Activated T-cell treated with anti-CD3 and anti-CD28 coated beads for 1 hour (primary cell): ENCODE results near the gene TP53TG5.
A peak's percentile ranks its signal among the peaks of the same experiment; 100 is the strongest.

Source experiments
- DNase-seq: peaks from one replicate; pipeline ENCODE4 v3.0.0-alpha.2; 2020; ENCODE audit warnings: low read depth

Gene TP53TG5

GRCh38 chr20:45405571-45406259 lies 27.6 kb upstream of the TP53TG5 start:
- DNase-seq, result no peak

GRCh38 chr20:45404438-45404837 lies 26.3 kb upstream of the TP53TG5 start:
- no peak for DNase-seq

- no peak for DNase-seq
Observed at GRCh38 chr20:45402946-45403345, 24.8 kb upstream of the TP53TG5 start.

- no peak for DNase-seq
Observed at GRCh38 chr20:45400346-45401031, 22.4 kb upstream of the TP53TG5 start.

- no peak for DNase-seq
Observed at GRCh38 chr20:45399018-45399417, 20.9 kb upstream of the TP53TG5 start.

GRCh38 chr20:45395114-45395415 lies 16.9 kb upstream of the TP53TG5 start:
- no peak for DNase-seq

- no peak for DNase-seq
Observed at GRCh38 chr20:45394221-45395113, 16.3 kb upstream of the TP53TG5 start.

- no peak for DNase-seq
Observed at GRCh38 chr20:45392733-45393132, 14.6 kb upstream of the TP53TG5 start.

- DNase-seq, result no peak
Observed at GRCh38 chr20:45391559-45391958, 13.4 kb upstream of the TP53TG5 start.

- DNase-seq, result no peak
Observed at GRCh38 chr20:45390931-45391330, 12.8 kb upstream of the TP53TG5 start.

- no peak for DNase-seq
Observed at GRCh38 chr20:45387274-45387673, 9.1 kb upstream of the TP53TG5 start.

GRCh38 chr20:45377269-45377668 lies 856 bp downstream of the TP53TG5 start:
- DNase-seq, result no peak

GRCh38 chr20:45374966-45375365 lies 3.2 kb downstream of the TP53TG5 start:
- no peak for DNase-seq

GRCh38 chr20:45374101-45374467 lies 4.0 kb downstream of the TP53TG5 start:
- no peak for DNase-seq

GRCh38 chr20:45373353-45374100 lies 4.6 kb downstream of the TP53TG5 start:
- peak; percentile 96 for DNase-seq

GRCh38 chr20:45372646-45373352 lies 5.3 kb downstream of the TP53TG5 start:
- DNase-seq, result no peak

GRCh38 chr20:45372241-45372640 lies 5.9 kb downstream of the TP53TG5 start:
- DNase-seq, result no peak

GRCh38 chr20:45370571-45371160 lies 7.5 kb downstream of the TP53TG5 start:
- DNase-seq, result no peak

- DNase-seq, result no peak
Observed at GRCh38 chr20:45368221-45368980, 9.7 kb downstream of the TP53TG5 start.

GRCh38 chr20:45367126-45367525 lies 11.0 kb downstream of the TP53TG5 start:
- DNase-seq, result no peak

GRCh38 chr20:45366631-45367030 lies 11.5 kb downstream of the TP53TG5 start:
- DNase-seq, result no peak
